ENCODE data around the gene HEPHL1.
"Not testable (repeated sequence)": the region's sequence is repeated elsewhere in the genome, so short reads cannot be mapped to it uniquely, and the experiment has no call there.

The HEPHL1 gene

GRCh38 chr11:94084164-94084563 is 63.0 kb downstream of the HEPHL1 start:
- in situ Hi-C loops (cut with MboI; ENCODE audit: low sequenced_read_pairs) = no loop called here

GRCh38 chr11:94088906-94089305 is 67.8 kb downstream of the HEPHL1 start:
- in situ Hi-C loops (cut with MboI; ENCODE audit: low sequenced_read_pairs) = no loop called here

- in situ Hi-C loops (cut with MboI; ENCODE audit: low sequenced_read_pairs) = no loop called here
Observed at GRCh38 chr11:94089341-94089740, 68.2 kb downstream of the HEPHL1 start.

- in situ Hi-C loops (cut with MboI; ENCODE audit: low sequenced_read_pairs) = no loop called here
Observed at GRCh38 chr11:94090401-94090800, 69.2 kb downstream of the HEPHL1 start.

GRCh38 chr11:94091091-94091490 is 69.9 kb downstream of the HEPHL1 start:
- in situ Hi-C loops (cut with MboI; ENCODE audit: low sequenced_read_pairs) = no loop called here

GRCh38 chr11:94100253-94100652 is 79.1 kb downstream of the HEPHL1 start:
- in situ Hi-C loops (cut with MboI; ENCODE audit: low sequenced_read_pairs) = no loop called here

GRCh38 chr11:94103471-94103870 is 82.3 kb downstream of the HEPHL1 start:
- in situ Hi-C loops (cut with MboI; ENCODE audit: low sequenced_read_pairs) = no loop called here

GRCh38 chr11:94104734-94105133 is 83.6 kb downstream of the HEPHL1 start:
- in situ Hi-C loops (cut with MboI; ENCODE audit: low sequenced_read_pairs) = no loop called here

GRCh38 chr11:94106716-94107115 is 85.6 kb downstream of the HEPHL1 start:
- in situ Hi-C loops (cut with MboI; ENCODE audit: low sequenced_read_pairs) = no loop called here

GRCh38 chr11:94107363-94107762 is 86.2 kb downstream of the HEPHL1 start:
- in situ Hi-C loops (cut with MboI; ENCODE audit: low sequenced_read_pairs) = no loop called here

GRCh38 chr11:94111241-94111640 is 90.1 kb downstream of the HEPHL1 start:
- in situ Hi-C loops (cut with MboI; ENCODE audit: low sequenced_read_pairs) = no loop called here

GRCh38 chr11:94111660-94112059 is 90.5 kb downstream of the HEPHL1 start:
- in situ Hi-C loops (cut with MboI; ENCODE audit: low sequenced_read_pairs) = no loop called here

GRCh38 chr11:94112206-94112953 is 91.2 kb downstream of the HEPHL1 start:
- in situ Hi-C loops (cut with MboI; ENCODE audit: low sequenced_read_pairs) = no loop called here

- in situ Hi-C loops (cut with MboI; ENCODE audit: low sequenced_read_pairs) = no loop called here
Observed at GRCh38 chr11:94117197-94117574, 96.0 kb downstream of the HEPHL1 start.

GRCh38 chr11:94117871-94118270 is 96.7 kb downstream of the HEPHL1 start:
- in situ Hi-C loops (cut with MboI; ENCODE audit: low sequenced_read_pairs) = no loop called here

- in situ Hi-C loops (cut with MboI; ENCODE audit: low sequenced_read_pairs) = not testable (repeated sequence)
Observed at GRCh38 chr11:94119676-94120075, 98.5 kb downstream of the HEPHL1 start.

GRCh38 chr11:94120516-94120915 is 99.4 kb downstream of the HEPHL1 start:
- in situ Hi-C loops (cut with MboI; ENCODE audit: low sequenced_read_pairs) = not testable (repeated sequence)

GRCh38 chr11:94120946-94121345 is 99.8 kb downstream of the HEPHL1 start:
- in situ Hi-C loops (cut with MboI; ENCODE audit: low sequenced_read_pairs) = no loop called here

- in situ Hi-C loops (cut with MboI; ENCODE audit: low sequenced_read_pairs) = no loop called here
Observed at GRCh38 chr11:94125407-94126115, 104.4 kb downstream of the HEPHL1 start.

GRCh38 chr11:94127638-94128037 is 106.5 kb downstream of the HEPHL1 start:
- in situ Hi-C loops (cut with MboI; ENCODE audit: low sequenced_read_pairs) = no loop called here

GRCh38 chr11:94128291-94128745 is 107.2 kb downstream of the HEPHL1 start:
- in situ Hi-C loops (cut with MboI; ENCODE audit: low sequenced_read_pairs) = no loop called here

GRCh38 chr11:94128746-94129511 is 107.8 kb downstream of the HEPHL1 start, which contains the start of gene PANX1:
Gene PANX1, plus strand, starts transcription at chr11:94128841. Its CDS starts 472 bp downstream, at chr11:94129313.
- in situ Hi-C loops (cut with MboI; ENCODE audit: low sequenced_read_pairs) = no loop called here

All from HL-60/S4 treated with phorbol 12-myristate 13-acetate at 8.2 ng/mL for 4 days and 3 days (cell line).